Measurements from ENCODE around the gene DIO2.

DNA sequence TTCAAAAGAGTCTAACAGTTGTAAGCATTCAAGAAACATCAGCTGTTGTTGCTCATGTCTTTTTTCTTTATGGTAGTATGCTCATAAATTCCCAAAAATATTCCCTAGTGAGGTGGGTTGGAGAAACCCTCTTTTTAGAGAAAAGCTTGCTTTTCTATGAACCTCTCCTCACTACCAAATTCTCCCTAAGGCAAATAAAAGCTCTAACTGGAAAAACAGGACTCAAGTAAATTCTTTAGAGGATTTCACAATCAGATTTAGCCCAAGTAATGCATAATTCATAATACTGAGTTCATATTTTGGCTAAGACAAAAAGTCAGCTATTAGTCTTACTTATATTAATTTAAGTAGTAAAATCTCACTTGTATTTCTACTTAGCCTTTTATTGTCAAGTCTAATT, 59.1 kb downstream of the DIO2 start:
- TF ChIP-seq, protein P1, sequence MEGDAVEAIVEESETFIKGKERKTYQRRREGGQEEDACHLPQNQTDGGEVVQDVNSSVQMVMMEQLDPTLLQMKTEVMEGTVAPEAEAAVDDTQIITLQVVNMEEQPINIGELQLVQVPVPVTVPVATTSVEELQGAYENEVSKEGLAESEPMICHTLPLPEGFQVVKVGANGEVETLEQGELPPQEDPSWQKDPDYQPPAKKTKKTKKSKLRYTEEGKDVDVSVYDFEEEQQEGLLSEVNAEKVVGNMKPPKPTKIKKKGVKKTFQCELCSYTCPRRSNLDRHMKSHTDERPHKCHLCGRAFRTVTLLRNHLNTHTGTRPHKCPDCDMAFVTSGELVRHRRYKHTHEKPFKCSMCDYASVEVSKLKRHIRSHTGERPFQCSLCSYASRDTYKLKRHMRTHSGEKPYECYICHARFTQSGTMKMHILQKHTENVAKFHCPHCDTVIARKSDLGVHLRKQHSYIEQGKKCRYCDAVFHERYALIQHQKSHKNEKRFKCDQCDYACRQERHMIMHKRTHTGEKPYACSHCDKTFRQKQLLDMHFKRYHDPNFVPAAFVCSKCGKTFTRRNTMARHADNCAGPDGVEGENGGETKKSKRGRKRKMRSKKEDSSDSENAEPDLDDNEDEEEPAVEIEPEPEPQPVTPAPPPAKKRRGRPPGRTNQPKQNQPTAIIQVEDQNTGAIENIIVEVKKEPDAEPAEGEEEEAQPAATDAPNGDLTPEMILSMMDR (IDR thresholded peaks at IDR 0.05; ENCODE audit: poor library complexity): no peak
- TF ChIP-seq EZH2 (IDR thresholded peaks at IDR 0.05; ENCODE audit: borderline replicate concordance) (no peak), EZH2phosphoT487 (IDR thresholded peaks at IDR 0.05; ENCODE audit: low read depth, severe bottlenecking, unreplicated experiment) (no peak)
